A673 (cell line): Measurements from ENCODE around the gene CEP131.

Experiments used
- EZH2 ChIP-seq: fragments of 200-600 bp; sonication (generic); IDR thresholded peaks from 2 replicates; pipeline ENCODE4 v1.6.1; 2017; ENCODE audit warnings: borderline replicate concordance, low read depth, mild to moderate bottlenecking, mixed read lengths, antibody characterized with exemption, low read length; ENCODE audit not compliant: poor library complexity, severe bottlenecking
- TF ChIP-seq, protein P1 (sequence below): fragments of 300-800, 200-600 bp; sonication (generic); conservative IDR thresholded peaks from 2 replicates; pipeline ENCODE4 v1.5.1; 2017; ENCODE audit warnings: low read depth, mild to moderate bottlenecking, antibody characterized with exemption, low read length, moderate library complexity, mixed read lengths

DNA sequence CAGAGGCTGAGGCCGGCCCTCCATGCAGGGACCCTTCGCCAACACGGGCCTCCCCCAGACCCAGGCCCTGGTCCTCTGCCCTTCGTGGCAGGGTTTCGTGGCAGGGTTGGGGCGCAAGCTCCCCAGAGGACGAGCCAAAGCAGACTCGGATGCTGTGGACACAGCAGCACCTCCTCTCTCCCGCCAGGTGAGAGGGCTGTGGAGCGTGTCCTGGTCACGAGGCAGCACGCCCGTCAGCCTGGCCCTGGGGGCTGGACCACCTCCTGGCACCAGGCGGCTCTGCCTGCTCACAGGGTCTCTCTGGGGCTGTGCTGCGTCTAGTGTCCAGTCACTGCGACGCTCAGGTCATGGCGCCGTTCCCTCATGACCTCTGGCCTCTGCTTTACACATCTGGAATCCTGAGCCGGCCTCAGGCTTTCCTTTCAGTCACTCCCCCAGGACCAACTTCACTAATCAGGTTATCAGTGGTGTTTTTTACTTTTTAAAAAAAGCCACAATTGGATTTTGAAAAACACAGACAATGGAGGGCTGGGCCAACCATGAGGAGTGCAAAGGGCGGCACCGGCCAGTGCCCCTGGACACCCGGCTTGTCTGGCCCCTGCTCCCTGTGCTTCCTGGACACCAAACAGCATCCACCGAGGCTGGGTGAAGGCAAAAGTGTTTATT, 21.7 kb upstream of the CEP131 start:
- TF ChIP-seq, protein P1, sequence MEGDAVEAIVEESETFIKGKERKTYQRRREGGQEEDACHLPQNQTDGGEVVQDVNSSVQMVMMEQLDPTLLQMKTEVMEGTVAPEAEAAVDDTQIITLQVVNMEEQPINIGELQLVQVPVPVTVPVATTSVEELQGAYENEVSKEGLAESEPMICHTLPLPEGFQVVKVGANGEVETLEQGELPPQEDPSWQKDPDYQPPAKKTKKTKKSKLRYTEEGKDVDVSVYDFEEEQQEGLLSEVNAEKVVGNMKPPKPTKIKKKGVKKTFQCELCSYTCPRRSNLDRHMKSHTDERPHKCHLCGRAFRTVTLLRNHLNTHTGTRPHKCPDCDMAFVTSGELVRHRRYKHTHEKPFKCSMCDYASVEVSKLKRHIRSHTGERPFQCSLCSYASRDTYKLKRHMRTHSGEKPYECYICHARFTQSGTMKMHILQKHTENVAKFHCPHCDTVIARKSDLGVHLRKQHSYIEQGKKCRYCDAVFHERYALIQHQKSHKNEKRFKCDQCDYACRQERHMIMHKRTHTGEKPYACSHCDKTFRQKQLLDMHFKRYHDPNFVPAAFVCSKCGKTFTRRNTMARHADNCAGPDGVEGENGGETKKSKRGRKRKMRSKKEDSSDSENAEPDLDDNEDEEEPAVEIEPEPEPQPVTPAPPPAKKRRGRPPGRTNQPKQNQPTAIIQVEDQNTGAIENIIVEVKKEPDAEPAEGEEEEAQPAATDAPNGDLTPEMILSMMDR, result no peak
- no peak for TF ChIP-seq EZH2
